K562 (cell line): ENCODE data around the gene MAML3. TPM values are rescaled to one million over a fixed set of nuclear protein-coding genes. Genes with fewer than 3 reads are reported as not detected.
A peak's percentile ranks its signal among the peaks of the same experiment; 100 is the strongest.

ENCODE experiments used
- ATF6 ChIP-seq: sonication (generic); formaldehyde crosslinking; IDR thresholded peaks from 2 replicates; pipeline ENCODE4 v1.4.0; 2020; ENCODE audit warnings: mild to moderate bottlenecking, missing genetic modification reagents
- BACH1 ChIP-seq: fragments of 200-800 bp; sonication (Bioruptor generic); IDR thresholded peaks from 2 replicates; pipeline ENCODE4 v1.6.1; 2016; ENCODE audit warnings: missing genetic modification characterization, missing compliant biosample characterization
- CREM ChIP-seq: IDR thresholded peaks from 2 replicates; pipeline ENCODE4 v1.6.1; 2014; ENCODE audit warnings: antibody characterized with exemption, low read depth
- EHMT2 ChIP-seq: fragments of 450-650 bp; IDR thresholded peaks from 2 replicates; pipeline ENCODE4 v1.6.1; 2018; ENCODE audit warnings: antibody characterized with exemption
- ETV5 ChIP-seq: sonication (generic); formaldehyde crosslinking; IDR thresholded peaks from 2 replicates; pipeline ENCODE4 v1.4.0; 2020; ENCODE audit warnings: low read depth, mild to moderate bottlenecking, missing genetic modification reagents
- FOXK2 ChIP-seq, 2 experiments: fragments of 450-650 bp; IDR thresholded peaks in 1 of 2; conservative IDR thresholded peaks in 1 of 2; 2 replicates each; pipeline ENCODE4 v1.6.1; 2016; ENCODE audit warnings: low read depth in 2 of 2, mild to moderate bottlenecking in 1 of 2
- HDGF ChIP-seq: fragments of 450-650 bp; IDR thresholded peaks from 2 replicates; pipeline ENCODE4 v1.6.1; 2016
- HNRNPLL ChIP-seq: fragments of 200-400 bp; formaldehyde crosslinking; IDR thresholded peaks from 2 replicates; pipeline ENCODE4 v1.6.1; 2017; ENCODE audit warnings: low read length, low read depth, mild to moderate bottlenecking; ENCODE audit not compliant: poor library complexity, severe bottlenecking
- MYBL2 ChIP-seq, 2 experiments: fragments of 450-650 bp in 1 of 2; sonication (generic) in 1 of 2; formaldehyde crosslinking in 1 of 2; IDR thresholded peaks; 2 replicates each; pipeline versions ENCODE4 v1.6.1 to v1.8.1; 2017 to 2022; ENCODE audit warnings: borderline replicate concordance in 1 of 2, inconsistent platforms in 1 of 2, low read depth in 1 of 2, mild to moderate bottlenecking in 1 of 2, missing genetic modification reagents in 1 of 2, moderate library complexity in 1 of 2
- NR2C2 ChIP-seq, 2 experiments: fragments of 200-800 bp in 1 of 2; sonication (Bioruptor generic) in 1 of 2; sonication (generic) in 1 of 2; formaldehyde crosslinking in 1 of 2; IDR thresholded peaks; 2 replicates each; pipeline versions ENCODE4 v1.6.1 to v1.8.0; 2016 to 2022; ENCODE audit warnings: mild to moderate bottlenecking in 1 of 2, missing compliant biosample characterization in 1 of 2, missing genetic modification characterization in 1 of 2, missing genetic modification reagents in 1 of 2
- PREB ChIP-seq: sonication (generic); formaldehyde crosslinking; IDR thresholded peaks from 2 replicates; pipeline ENCODE4 v1.8.1; 2023; ENCODE audit warnings: mild to moderate bottlenecking, missing genetic modification reagents
- RAD51 ChIP-seq: fragments of 450-650 bp; IDR thresholded peaks from 2 replicates; pipeline ENCODE4 v1.7.1; 2016; ENCODE audit warnings: low read depth, mild to moderate bottlenecking, borderline replicate concordance
- RBM17 ChIP-seq: fragments of 200-400 bp; formaldehyde crosslinking; IDR thresholded peaks from 2 replicates; pipeline ENCODE4 v1.6.1; 2017; ENCODE audit warnings: low read depth, mild to moderate bottlenecking, low read length, borderline replicate concordance
- SRF ChIP-seq, 2 experiments: fragments of 250-450, 450-650 bp in 1 of 2; sonication (Bioruptor Pico) in 1 of 2; sonication (generic) in 1 of 2; formaldehyde crosslinking; IDR thresholded peaks; 2 replicates each; pipeline versions ENCODE4 v1.5.0 to v1.5.1; 2020 to 2022; ENCODE audit warnings: mild to moderate bottlenecking in 1 of 2, missing genetic modification reagents in 1 of 2
- SUPT5H ChIP-seq: fragments of 450-650 bp; IDR thresholded peaks from 2 replicates; pipeline ENCODE4 v1.6.1; 2016
- TRIM24 ChIP-seq, 2 experiments: fragments of 450-650 bp; IDR thresholded peaks; 2 replicates each; pipeline ENCODE4 v1.6.1; 2016
- XRCC4 ChIP-seq: IDR thresholded peaks from one replicate; pipeline ENCODE4 v1.6.1; 2011; ENCODE audit not compliant: insufficient read depth, insufficient read length; ENCODE audit errors: extremely low read depth
- ZBED1 ChIP-seq: IDR thresholded peaks from 2 replicates; pipeline ENCODE4 v1.6.1; 2014
- ZBTB34 ChIP-seq: fragments of 250-450 bp; sonication (Bioruptor Pico); IDR thresholded peaks from 2 replicates; pipeline ENCODE4 v1.8.0; 2021; ENCODE audit warnings: mild to moderate bottlenecking, moderate library complexity
- ZC3H8 ChIP-seq: fragments of 450-650 bp; IDR thresholded peaks from 2 replicates; pipeline ENCODE4 v1.6.1; 2017
- ZNF143 ChIP-seq: sonication (generic); formaldehyde crosslinking; IDR thresholded peaks from 2 replicates; pipeline ENCODE4 v1.9.0; 2022; ENCODE audit warnings: mild to moderate bottlenecking, missing genetic modification reagents
- ZNF324 ChIP-seq: fragments of 250-450 bp; sonication (Bioruptor Pico); IDR thresholded peaks from 2 replicates; pipeline ENCODE4 v1.4.0; 2020; ENCODE audit warnings: mild to moderate bottlenecking
- ZNF408 ChIP-seq: fragments of 250-450 bp; sonication (Bioruptor Pico); IDR thresholded peaks from 2 replicates; pipeline ENCODE4 v1.4.0; 2020; ENCODE audit warnings: low read depth, mild to moderate bottlenecking, moderate library complexity
- ZNF436 ChIP-seq: fragments of 250-450, 450-650 bp; sonication (Bioruptor Pico); formaldehyde crosslinking; IDR thresholded peaks from 2 replicates; pipeline ENCODE4 v1.7.0; 2020; ENCODE audit warnings: mild to moderate bottlenecking
- ZNF583 ChIP-seq: fragments of 250-450 bp; sonication (Bioruptor Pico); IDR thresholded peaks from 2 replicates; pipeline ENCODE4 v1.4.0; 2020
- polyA plus RNA-seq, 8 experiments: library from polyadenylated mRNA; depleted of rRNA in 4 of 8; stranded (reverse) in 5 of 8; unstranded in 3 of 8; fragments of >200 nt; fragmentation: Nextera tagmentation in 2 of 8; fragmentation: Illumina TruSeq in 1 of 8; extraction: Ambion mirVana in 2 of 8; extraction: Trizol in 1 of 8; gene quantifications; 2 replicates each; pipeline versions ENCODE4 v1.2.1 to v1.2.3, GENCODE V29; 2011 to 2014; ENCODE audit warnings: inconsistent platforms in 1 of 8, missing spikeins in 1 of 8
- total RNA-seq, 7 experiments: library from RNA; depleted of rRNA in 6 of 7; stranded (reverse); fragments of >200 nt in 6 of 7; fragmentation: Illumina TruSeq in 2 of 7; extraction: Trizol in 2 of 7; gene quantifications; 2 replicates each; pipeline versions ENCODE4 v1.2.1 to v1.2.3, GENCODE V29; 2011 to 2021; ENCODE audit warnings: low replicate concordance in 1 of 7

MAML3 gene
- total and polyA plus RNA-seq, 9 of the 15 experiments (the other 6 are each of a cell fraction or from before 2014, with no cell fraction given), result 0.01 to 0.55 (median 0.25) TPM

- no peak for TF ChIP-seq ZNF324 (CRISPR knock-in tag)
- no peak for TF ChIP-seq HDGF
- no peak for TF ChIP-seq SRF (CRISPR knock-in tag; IDR thresholded peaks at IDR 0.05)
- peak; percentile 80 to 88 for TF ChIP-seq FOXK2 (conservative IDR thresholded peaks at IDR 0.05 in 1 of 2, IDR thresholded peaks at IDR 0.05 in 1 of 2; ENCODE audit: low read depth in 2 of 2)
- TF ChIP-seq PREB (CRISPR knock-in tag), result no peak
- TF ChIP-seq ZC3H8, result no peak
- peak; percentile 77 for TF ChIP-seq CREM
- TF ChIP-seq MYBL2 (IDR thresholded peaks at IDR 0.05; ENCODE audit: low read depth), result no peak
- TF ChIP-seq MYBL2 (CRISPR knock-in tag; IDR thresholded peaks at IDR 0.05; ENCODE audit: borderline replicate concordance), result no peak
- no peak for TF ChIP-seq EHMT2
- TF ChIP-seq ZNF408 (CRISPR knock-in tag), result no peak
- no peak for TF ChIP-seq NR2C2 (CRISPR knock-in tag; IDR thresholded peaks at IDR 0.05)
- TF ChIP-seq NR2C2 (tag; IDR thresholded peaks at IDR 0.05), result peak; percentile 46; the same call in 1 of the 2 replicates
- TF ChIP-seq ZNF583, result no peak
- TF ChIP-seq SUPT5H, result no peak
- no peak for TF ChIP-seq ZBED1
- no peak for TF ChIP-seq HNRNPLL
- TF ChIP-seq ETV5 (CRISPR knock-in tag), result no peak
- no peak for TF ChIP-seq XRCC4
- TF ChIP-seq ATF6 (CRISPR knock-in tag), result no peak
- no peak for TF ChIP-seq ZBTB34 (CRISPR knock-in tag)
- no peak for TF ChIP-seq BACH1 (tag)
- no peak for TF ChIP-seq ZNF143 (CRISPR knock-in tag)
- no peak for TF ChIP-seq RBM17
- TF ChIP-seq TRIM24 (IDR thresholded peaks at IDR 0.05), result peak in 1 of 2 experiments; percentile 57; a peak in 2 of 4 replicates
- TF ChIP-seq ZNF436 (CRISPR knock-in tag), result no peak
- TF ChIP-seq RAD51, result no peak
Measured at GRCh38 chr4:140153718-140154571, at the start of gene MAML3 (continued).
